Measurements from ENCODE around the gene FAT4.

The FAT4 gene

GRCh38 chr4:125314676-125315575 lies at the start of gene FAT4:
Gene FAT4 (plus strand): TSS chr4:125314955. CDS start chr4:125316412, 1,457 bp downstream.
- Histone ChIP-seq H3K9me3 (peaks cover 11% of the 10 kb centered on the region), H3K4me1 (peaks cover 13% of the 10 kb centered on the region), H3K36me3 (replicated peaks) (no peaks in the 10 kb centered on the region; the same call in none of the 2 replicates), H3K4me3 (peak within 1 kb of the TSS; percentile 72), H3K27me3 (ENCODE audit: low read depth) (no peaks in the 10 kb centered on the region)
- DNase-seq (ENCODE audit: low spot score in 2 of 2) = peak; percentile 92 to 95
- in situ Hi-C loops (cut with MboI; ENCODE audit: low sequenced_read_pairs) = loop anchor here (10.0 to 25.0 kb wide), 3 partner anchors 430 to 1272 kb away; no protein-coding TSS in a partner anchor

GRCh38 chr4:125265846-125266245 lies 48.9 kb upstream of the FAT4 start:
- DNase-seq (ENCODE audit: low spot score in 2 of 2) = no peak
- H3K27me3 ChIP-seq (ENCODE audit: low read depth) = no peaks in the 10 kb centered on the region
- H3K36me3 ChIP-seq (replicated peaks) = no peaks in the 10 kb centered on the region
- no peak overlapping the region for H3K4me3 ChIP-seq
- peaks cover 12% of the 10 kb centered on the region for H3K4me1 ChIP-seq
- no peaks in the 10 kb centered on the region for H3K9me3 ChIP-seq
- in situ Hi-C loops (cut with MboI; ENCODE audit: low sequenced_read_pairs) = no loop called here

- no peaks in the 10 kb centered on the region for H3K27me3 ChIP-seq (ENCODE audit: low read depth)
- H3K36me3 ChIP-seq (replicated peaks) = no peaks in the 10 kb centered on the region
- no peak overlapping the region for H3K4me3 ChIP-seq
- peaks cover 12% of the 10 kb centered on the region for H3K4me1 ChIP-seq
- no peak for DNase-seq (ENCODE audit: low spot score in 2 of 2)
- no peaks in the 10 kb centered on the region for H3K9me3 ChIP-seq
- in situ Hi-C loops (cut with MboI; ENCODE audit: low sequenced_read_pairs) = no loop called here
Observed at GRCh38 chr4:125266901-125267604, 47.7 kb upstream of the FAT4 start.

GRCh38 chr4:125267630-125268029 lies 47.1 kb upstream of the FAT4 start:
- Histone ChIP-seq H3K27me3 (ENCODE audit: low read depth) (no peaks in the 10 kb centered on the region), H3K4me1 (peaks cover 12% of the 10 kb centered on the region), H3K36me3 (replicated peaks) (no peaks in the 10 kb centered on the region), H3K4me3 (no peak overlapping the region), H3K9me3 (no peaks in the 10 kb centered on the region)
- in situ Hi-C loops (cut with MboI; ENCODE audit: low sequenced_read_pairs) = no loop called here
- no peak for DNase-seq (ENCODE audit: low spot score in 2 of 2)

- H3K27me3 ChIP-seq (ENCODE audit: low read depth) = no peaks in the 10 kb centered on the region
- H3K9me3 ChIP-seq = no peaks in the 10 kb centered on the region
- H3K36me3 ChIP-seq (replicated peaks) = no peaks in the 10 kb centered on the region
- H3K4me1 ChIP-seq = peaks cover 12% of the 10 kb centered on the region
- H3K4me3 ChIP-seq = no peak overlapping the region
- peak; percentile 55 to 63 for DNase-seq (ENCODE audit: low spot score in 2 of 2)
- in situ Hi-C loops (cut with MboI; ENCODE audit: low sequenced_read_pairs) = no loop called here
Observed at GRCh38 chr4:125268068-125268755, 46.5 kb upstream of the FAT4 start.

GRCh38 chr4:125276811-125277210 lies 37.9 kb upstream of the FAT4 start:
- no peak for DNase-seq (ENCODE audit: low spot score in 2 of 2)
- Histone ChIP-seq H3K9me3 (no peaks in the 10 kb centered on the region), H3K27me3 (ENCODE audit: low read depth) (no peaks in the 10 kb centered on the region), H3K4me1 (no peaks in the 10 kb centered on the region), H3K36me3 (replicated peaks) (no peaks in the 10 kb centered on the region), H3K4me3 (no peak overlapping the region)
- in situ Hi-C loops (cut with MboI; ENCODE audit: low sequenced_read_pairs) = loop anchor here (25.0 kb wide), 1 partner anchor 940 kb away; no protein-coding TSS in a partner anchor

- H3K9me3 ChIP-seq = no peaks in the 10 kb centered on the region
- in situ Hi-C loops (cut with MboI; ENCODE audit: low sequenced_read_pairs) = loop anchor here (25.0 kb wide), 1 partner anchor 940 kb away; no protein-coding TSS in a partner anchor
- DNase-seq (ENCODE audit: low spot score in 2 of 2) = no peak
Observed at GRCh38 chr4:125277790-125278189, 37.0 kb upstream of the FAT4 start.

GRCh38 chr4:125280892-125281403 lies 33.8 kb upstream of the FAT4 start:
- no peak overlapping the region for H3K4me3 ChIP-seq
- in situ Hi-C loops (cut with MboI; ENCODE audit: low sequenced_read_pairs) = loop anchor here (25.0 kb wide), 1 partner anchor 944 kb away; no protein-coding TSS in a partner anchor

More at GRCh38 chr4:125277790-125278189, 37.0 kb upstream of the FAT4 start:
- no peak overlapping the region for H3K4me3 ChIP-seq
- H3K36me3 ChIP-seq (replicated peaks) = no peaks in the 10 kb centered on the region
- H3K27me3 ChIP-seq (ENCODE audit: low read depth) = no peaks in the 10 kb centered on the region
- H3K4me1 ChIP-seq = no peaks in the 10 kb centered on the region

GRCh38 chr4:125283707-125284279 lies 31.0 kb upstream of the FAT4 start:
- in situ Hi-C loops (cut with MboI; ENCODE audit: low sequenced_read_pairs) = loop anchor here (25.0 kb wide), 1 partner anchor 946 kb away; no protein-coding TSS in a partner anchor
- DNase-seq (ENCODE audit: low spot score in 2 of 2) = peak in 1 of 2 experiments; percentile 66
- no peaks in the 10 kb centered on the region for H3K27me3 ChIP-seq (ENCODE audit: low read depth)
- H3K36me3 ChIP-seq (replicated peaks) = no peaks in the 10 kb centered on the region
- H3K9me3 ChIP-seq = no peaks in the 10 kb centered on the region
- H3K4me1 ChIP-seq = no peaks in the 10 kb centered on the region
- no peak overlapping the region for H3K4me3 ChIP-seq

More at GRCh38 chr4:125280892-125281403, 33.8 kb upstream of the FAT4 start:
- no peak for DNase-seq (ENCODE audit: low spot score in 2 of 2)
- no peaks in the 10 kb centered on the region for H3K36me3 ChIP-seq (replicated peaks)
- H3K27me3 ChIP-seq (ENCODE audit: low read depth) = no peaks in the 10 kb centered on the region
- no peaks in the 10 kb centered on the region for H3K4me1 ChIP-seq
- no peaks in the 10 kb centered on the region for H3K9me3 ChIP-seq

GRCh38 chr4:125297116-125297515 lies 17.6 kb upstream of the FAT4 start:
- in situ Hi-C loops (cut with MboI; ENCODE audit: low sequenced_read_pairs) = loop anchor here (25.0 kb wide), 1 partner anchor 960 kb away; no protein-coding TSS in a partner anchor
- Histone ChIP-seq H3K36me3 (replicated peaks) (no peaks in the 10 kb centered on the region), H3K27me3 (ENCODE audit: low read depth) (no peaks in the 10 kb centered on the region), H3K4me3 (no peak overlapping the region), H3K4me1 (no peaks in the 10 kb centered on the region), H3K9me3 (no peaks in the 10 kb centered on the region)
- no peak for DNase-seq (ENCODE audit: low spot score in 2 of 2)

GRCh38 chr4:125303058-125303457 lies 11.7 kb upstream of the FAT4 start:
- Histone ChIP-seq H3K4me3 (no peak overlapping the region), H3K9me3 (no peaks in the 10 kb centered on the region), H3K36me3 (replicated peaks) (no peaks in the 10 kb centered on the region), H3K4me1 (no peaks in the 10 kb centered on the region), H3K27me3 (ENCODE audit: low read depth) (no peaks in the 10 kb centered on the region)
- no peak for DNase-seq (ENCODE audit: low spot score in 2 of 2)
- in situ Hi-C loops (cut with MboI; ENCODE audit: low sequenced_read_pairs) = loop anchor here (25.0 kb wide), 2 partner anchors 684 to 1284 kb away; no protein-coding TSS in a partner anchor

GRCh38 chr4:125303821-125304220 lies 10.9 kb upstream of the FAT4 start:
- Histone ChIP-seq H3K9me3 (no peaks in the 10 kb centered on the region), H3K4me3 (no peak overlapping the region), H3K36me3 (replicated peaks) (no peaks in the 10 kb centered on the region), H3K4me1 (no peaks in the 10 kb centered on the region), H3K27me3 (ENCODE audit: low read depth) (no peaks in the 10 kb centered on the region)
- no peak for DNase-seq (ENCODE audit: low spot score in 2 of 2)
- in situ Hi-C loops (cut with MboI; ENCODE audit: low sequenced_read_pairs) = loop anchor here (25.0 kb wide), 2 partner anchors 683 to 1283 kb away; no protein-coding TSS in a partner anchor

GRCh38 chr4:125306112-125306511 lies 8.6 kb upstream of the FAT4 start:
- in situ Hi-C loops (cut with MboI; ENCODE audit: low sequenced_read_pairs) = loop anchor here (25.0 kb wide), 2 partner anchors 681 to 1281 kb away; no protein-coding TSS in a partner anchor
- Histone ChIP-seq H3K4me1 (no peaks in the 10 kb centered on the region), H3K36me3 (replicated peaks) (no peaks in the 10 kb centered on the region), H3K4me3 (no peak overlapping the region), H3K27me3 (ENCODE audit: low read depth) (no peaks in the 10 kb centered on the region), H3K9me3 (no peaks in the 10 kb centered on the region)
- no peak for DNase-seq (ENCODE audit: low spot score in 2 of 2)
